ENCODE results near the gene SLC10A7. TPM values are rescaled to one million over a fixed set of nuclear protein-coding genes. Genes with fewer than 3 reads are reported as not detected.
A peak's percentile ranks its signal among the peaks of the same experiment; 100 is the strongest.

Gene SLC10A7
- total and polyA plus RNA-seq, 10 of the 15 experiments (the other 5 are each of a cell fraction or from before 2014, with no cell fraction given), result 4.6 to 23.7 (median 15.6) TPM

DNA sequence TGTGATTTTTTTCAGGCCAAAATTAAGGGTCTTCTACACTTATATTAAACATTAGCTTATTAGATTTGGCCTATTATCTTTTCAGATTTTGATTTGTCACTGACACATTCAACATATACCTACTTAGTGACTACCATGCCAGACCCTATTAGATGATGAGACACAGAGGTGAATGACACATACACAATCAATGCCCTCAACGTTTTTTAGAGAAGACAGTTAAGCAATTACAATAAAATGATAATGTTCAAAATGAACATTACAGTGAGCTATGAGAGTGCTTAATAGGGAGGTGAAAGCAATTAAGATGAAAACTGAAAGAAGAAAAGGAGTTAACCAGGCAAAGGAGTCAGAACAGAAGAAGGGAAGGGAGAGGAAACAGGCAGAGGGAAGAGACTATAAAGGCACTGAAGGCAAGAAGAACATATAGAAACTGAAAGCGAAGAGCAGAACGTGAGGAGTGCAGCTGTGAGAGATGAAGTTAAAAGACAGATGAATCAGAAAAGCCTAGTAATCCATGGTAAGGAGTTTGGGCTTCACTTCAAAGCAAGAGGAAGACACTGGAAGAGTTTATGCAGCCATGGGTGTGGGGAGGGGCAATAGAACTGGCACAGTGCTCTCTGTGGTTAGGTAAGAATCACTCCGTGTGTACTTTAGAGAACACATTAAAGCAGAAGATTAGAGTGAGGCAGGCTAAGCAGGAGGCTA is 188.4 kb downstream of the SLC10A7 start (continued):
- TF ChIP-seq RCOR1 (conservative IDR thresholded peaks at IDR 0.05; ENCODE audit: low read depth, low read length) (no peak), SMC3 (IDR thresholded peaks at IDR 0.05; ENCODE audit: borderline replicate concordance, low read length) (no peak), HDAC2 (IDR thresholded peaks at IDR 0.05) (no peak), PML (IDR thresholded peaks at IDR 0.05; ENCODE audit: low read length) (no peak), PAX5 (IDR thresholded peaks at IDR 0.05; ENCODE audit: borderline replicate concordance, low read depth, low read length) (no peak), BHLHE40 (IDR thresholded peaks at IDR 0.05; ENCODE audit: borderline replicate concordance in 1 of 2, low read depth in 2 of 2, low read length in 1 of 2) (peak; percentile 90), JUNB (IDR thresholded peaks at IDR 0.05) (peak; percentile 63), MTA3 (IDR thresholded peaks at IDR 0.05; ENCODE audit: borderline replicate concordance, low read length) (no peak)
- TF ChIP-seq, protein P1, sequence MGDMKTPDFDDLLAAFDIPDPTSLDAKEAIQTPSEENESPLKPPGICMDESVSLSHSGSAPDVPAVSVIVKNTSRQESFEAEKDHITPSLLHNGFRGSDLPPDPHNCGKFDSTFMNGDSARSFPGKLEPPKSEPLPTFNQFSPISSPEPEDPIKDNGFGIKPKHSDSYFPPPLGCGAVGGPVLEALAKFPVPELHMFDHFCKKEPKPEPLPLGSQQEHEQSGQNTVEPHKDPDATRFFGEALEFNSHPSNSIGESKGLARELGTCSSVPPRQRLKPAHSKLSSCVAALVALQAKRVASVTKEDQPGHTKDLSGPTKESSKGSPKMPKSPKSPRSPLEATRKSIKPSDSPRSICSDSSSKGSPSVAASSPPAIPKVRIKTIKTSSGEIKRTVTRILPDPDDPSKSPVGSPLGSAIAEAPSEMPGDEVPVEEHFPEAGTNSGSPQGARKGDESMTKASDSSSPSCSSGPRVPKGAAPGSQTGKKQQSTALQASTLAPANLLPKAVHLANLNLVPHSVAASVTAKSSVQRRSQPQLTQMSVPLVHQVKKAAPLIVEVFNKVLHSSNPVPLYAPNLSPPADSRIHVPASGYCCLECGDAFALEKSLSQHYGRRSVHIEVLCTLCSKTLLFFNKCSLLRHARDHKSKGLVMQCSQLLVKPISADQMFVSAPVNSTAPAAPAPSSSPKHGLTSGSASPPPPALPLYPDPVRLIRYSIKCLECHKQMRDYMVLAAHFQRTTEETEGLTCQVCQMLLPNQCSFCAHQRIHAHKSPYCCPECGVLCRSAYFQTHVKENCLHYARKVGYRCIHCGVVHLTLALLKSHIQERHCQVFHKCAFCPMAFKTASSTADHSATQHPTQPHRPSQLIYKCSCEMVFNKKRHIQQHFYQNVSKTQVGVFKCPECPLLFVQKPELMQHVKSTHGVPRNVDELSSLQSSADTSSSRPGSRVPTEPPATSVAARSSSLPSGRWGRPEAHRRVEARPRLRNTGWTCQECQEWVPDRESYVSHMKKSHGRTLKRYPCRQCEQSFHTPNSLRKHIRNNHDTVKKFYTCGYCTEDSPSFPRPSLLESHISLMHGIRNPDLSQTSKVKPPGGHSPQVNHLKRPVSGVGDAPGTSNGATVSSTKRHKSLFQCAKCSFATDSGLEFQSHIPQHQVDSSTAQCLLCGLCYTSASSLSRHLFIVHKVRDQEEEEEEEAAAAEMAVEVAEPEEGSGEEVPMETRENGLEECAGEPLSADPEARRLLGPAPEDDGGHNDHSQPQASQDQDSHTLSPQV (IDR thresholded peaks at IDR 0.05), result no peak
- TF ChIP-seq, protein P2, sequence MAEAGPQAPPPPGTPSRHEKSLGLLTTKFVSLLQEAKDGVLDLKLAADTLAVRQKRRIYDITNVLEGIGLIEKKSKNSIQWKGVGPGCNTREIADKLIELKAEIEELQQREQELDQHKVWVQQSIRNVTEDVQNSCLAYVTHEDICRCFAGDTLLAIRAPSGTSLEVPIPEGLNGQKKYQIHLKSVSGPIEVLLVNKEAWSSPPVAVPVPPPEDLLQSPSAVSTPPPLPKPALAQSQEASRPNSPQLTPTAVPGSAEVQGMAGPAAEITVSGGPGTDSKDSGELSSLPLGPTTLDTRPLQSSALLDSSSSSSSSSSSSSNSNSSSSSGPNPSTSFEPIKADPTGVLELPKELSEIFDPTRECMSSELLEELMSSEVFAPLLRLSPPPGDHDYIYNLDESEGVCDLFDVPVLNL (IDR thresholded peaks at IDR 0.05; ENCODE audit: low read depth, low read length), result no peak
- TF ChIP-seq, protein P3, sequence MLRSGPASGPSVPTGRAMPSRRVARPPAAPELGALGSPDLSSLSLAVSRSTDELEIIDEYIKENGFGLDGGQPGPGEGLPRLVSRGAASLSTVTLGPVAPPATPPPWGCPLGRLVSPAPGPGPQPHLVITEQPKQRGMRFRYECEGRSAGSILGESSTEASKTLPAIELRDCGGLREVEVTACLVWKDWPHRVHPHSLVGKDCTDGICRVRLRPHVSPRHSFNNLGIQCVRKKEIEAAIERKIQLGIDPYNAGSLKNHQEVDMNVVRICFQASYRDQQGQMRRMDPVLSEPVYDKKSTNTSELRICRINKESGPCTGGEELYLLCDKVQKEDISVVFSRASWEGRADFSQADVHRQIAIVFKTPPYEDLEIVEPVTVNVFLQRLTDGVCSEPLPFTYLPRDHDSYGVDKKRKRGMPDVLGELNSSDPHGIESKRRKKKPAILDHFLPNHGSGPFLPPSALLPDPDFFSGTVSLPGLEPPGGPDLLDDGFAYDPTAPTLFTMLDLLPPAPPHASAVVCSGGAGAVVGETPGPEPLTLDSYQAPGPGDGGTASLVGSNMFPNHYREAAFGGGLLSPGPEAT (IDR thresholded peaks at IDR 0.05; ENCODE audit: low read depth), result 0 out of 2 replicates have a peak, but pooled peaks have one; percentile 40
- TF ChIP-seq, protein P4, sequence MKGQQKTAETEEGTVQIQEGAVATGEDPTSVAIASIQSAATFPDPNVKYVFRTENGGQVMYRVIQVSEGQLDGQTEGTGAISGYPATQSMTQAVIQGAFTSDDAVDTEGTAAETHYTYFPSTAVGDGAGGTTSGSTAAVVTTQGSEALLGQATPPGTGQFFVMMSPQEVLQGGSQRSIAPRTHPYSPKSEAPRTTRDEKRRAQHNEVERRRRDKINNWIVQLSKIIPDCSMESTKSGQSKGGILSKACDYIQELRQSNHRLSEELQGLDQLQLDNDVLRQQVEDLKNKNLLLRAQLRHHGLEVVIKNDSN (IDR thresholded peaks at IDR 0.05; ENCODE audit: borderline replicate concordance, extremely low read length, insufficient read depth, low read depth, low read length), result no peak
- TF ChIP-seq, protein P5, sequence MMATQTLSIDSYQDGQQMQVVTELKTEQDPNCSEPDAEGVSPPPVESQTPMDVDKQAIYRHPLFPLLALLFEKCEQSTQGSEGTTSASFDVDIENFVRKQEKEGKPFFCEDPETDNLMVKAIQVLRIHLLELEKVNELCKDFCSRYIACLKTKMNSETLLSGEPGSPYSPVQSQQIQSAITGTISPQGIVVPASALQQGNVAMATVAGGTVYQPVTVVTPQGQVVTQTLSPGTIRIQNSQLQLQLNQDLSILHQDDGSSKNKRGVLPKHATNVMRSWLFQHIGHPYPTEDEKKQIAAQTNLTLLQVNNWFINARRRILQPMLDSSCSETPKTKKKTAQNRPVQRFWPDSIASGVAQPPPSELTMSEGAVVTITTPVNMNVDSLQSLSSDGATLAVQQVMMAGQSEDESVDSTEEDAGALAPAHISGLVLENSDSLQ (IDR thresholded peaks at IDR 0.05), result peak; percentile 25; the same call in 1 of the 2 replicates
- TF ChIP-seq, protein P6, sequence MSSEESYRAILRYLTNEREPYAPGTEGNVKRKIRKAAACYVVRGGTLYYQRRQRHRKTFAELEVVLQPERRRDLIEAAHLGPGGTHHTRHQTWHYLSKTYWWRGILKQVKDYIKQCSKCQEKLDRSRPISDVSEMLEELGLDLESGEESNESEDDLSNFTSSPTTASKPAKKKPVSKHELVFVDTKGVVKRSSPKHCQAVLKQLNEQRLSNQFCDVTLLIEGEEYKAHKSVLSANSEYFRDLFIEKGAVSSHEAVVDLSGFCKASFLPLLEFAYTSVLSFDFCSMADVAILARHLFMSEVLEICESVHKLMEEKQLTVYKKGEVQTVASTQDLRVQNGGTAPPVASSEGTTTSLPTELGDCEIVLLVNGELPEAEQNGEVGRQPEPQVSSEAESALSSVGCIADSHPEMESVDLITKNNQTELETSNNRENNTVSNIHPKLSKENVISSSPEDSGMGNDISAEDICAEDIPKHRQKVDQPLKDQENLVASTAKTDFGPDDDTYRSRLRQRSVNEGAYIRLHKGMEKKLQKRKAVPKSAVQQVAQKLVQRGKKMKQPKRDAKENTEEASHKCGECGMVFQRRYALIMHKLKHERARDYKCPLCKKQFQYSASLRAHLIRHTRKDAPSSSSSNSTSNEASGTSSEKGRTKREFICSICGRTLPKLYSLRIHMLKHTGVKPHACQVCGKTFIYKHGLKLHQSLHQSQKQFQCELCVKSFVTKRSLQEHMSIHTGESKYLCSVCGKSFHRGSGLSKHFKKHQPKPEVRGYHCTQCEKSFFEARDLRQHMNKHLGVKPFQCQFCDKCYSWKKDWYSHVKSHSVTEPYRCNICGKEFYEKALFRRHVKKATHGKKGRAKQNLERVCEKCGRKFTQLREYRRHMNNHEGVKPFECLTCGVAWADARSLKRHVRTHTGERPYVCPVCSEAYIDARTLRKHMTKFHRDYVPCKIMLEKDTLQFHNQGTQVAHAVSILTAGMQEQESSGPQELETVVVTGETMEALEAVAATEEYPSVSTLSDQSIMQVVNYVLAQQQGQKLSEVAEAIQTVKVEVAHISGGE (CRISPR knock-in tag; IDR thresholded peaks at IDR 0.05), result no peak
